Cerebellar cortex (tissue), 1 donor: ENCODE results near the gene LAMA3.
A peak's percentile ranks its signal among the peaks of the same experiment; 100 is the strongest.

Experiments
- DNase-seq: peaks from one replicate; pipeline ENCODE4 v3.0.0-alpha.2; 2015; ENCODE audit warnings: low spot score

LAMA3 gene

DNA sequence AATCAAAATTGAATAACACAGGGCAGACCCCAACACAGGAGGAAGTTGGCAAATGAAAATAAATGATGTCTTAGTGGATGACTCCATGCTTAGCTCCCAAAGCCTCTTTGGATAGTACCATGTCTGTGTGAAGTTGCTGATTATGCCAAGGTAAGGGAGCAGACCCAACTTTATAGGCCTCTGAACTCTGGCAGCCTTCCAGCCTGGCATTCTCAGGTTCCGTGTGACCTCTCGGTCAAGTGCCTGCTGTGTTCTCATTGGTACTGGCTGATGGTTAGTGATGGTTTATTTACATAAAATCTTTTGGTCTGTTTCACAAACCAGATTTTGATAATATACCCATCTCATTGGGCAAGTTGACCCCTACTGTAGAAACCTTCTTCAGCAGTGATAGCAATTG is 213.1 kb downstream of the LAMA3 start:
- no peak for DNase-seq

DNA sequence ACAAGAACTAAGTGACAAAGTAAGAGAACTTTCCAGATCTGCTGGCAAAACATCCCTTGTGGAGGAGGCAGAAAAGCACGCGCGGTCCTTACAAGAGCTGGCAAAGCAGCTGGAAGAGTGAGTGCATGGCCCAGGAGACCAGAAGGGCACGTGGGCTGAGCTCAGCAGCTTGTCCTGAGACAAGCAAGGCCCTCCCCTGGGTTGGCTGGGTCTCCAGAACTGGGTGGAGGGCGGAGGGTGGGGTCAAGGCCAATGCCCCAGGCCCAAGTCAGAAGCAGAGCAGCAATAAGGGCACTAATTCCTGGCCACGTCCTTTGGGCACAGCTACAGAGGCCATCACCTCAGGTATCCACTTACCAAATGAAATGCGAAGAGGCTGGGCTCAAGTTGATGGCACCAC is 214.7 kb downstream of the LAMA3 start:
- DNase-seq: no peak

DNA sequence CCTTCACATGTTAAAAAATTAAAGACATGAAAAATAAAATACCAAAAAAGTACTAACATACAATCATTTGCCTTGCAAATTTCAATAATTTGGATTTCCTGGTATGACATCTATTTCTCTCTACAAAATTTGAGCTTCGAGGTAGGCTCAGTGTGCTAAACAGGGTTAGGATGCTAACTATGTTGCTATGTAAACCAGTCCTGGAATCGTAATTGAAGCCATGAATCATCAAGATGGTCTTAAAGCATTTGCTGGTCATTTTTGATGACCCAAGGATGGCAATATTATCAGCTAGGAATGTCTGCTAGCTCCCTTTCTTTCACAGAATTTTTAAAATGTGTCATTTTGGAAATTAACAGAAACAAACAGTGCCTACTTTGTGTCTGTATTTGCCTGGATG is 217.4 kb downstream of the LAMA3 start:
- no peak for DNase-seq

DNA sequence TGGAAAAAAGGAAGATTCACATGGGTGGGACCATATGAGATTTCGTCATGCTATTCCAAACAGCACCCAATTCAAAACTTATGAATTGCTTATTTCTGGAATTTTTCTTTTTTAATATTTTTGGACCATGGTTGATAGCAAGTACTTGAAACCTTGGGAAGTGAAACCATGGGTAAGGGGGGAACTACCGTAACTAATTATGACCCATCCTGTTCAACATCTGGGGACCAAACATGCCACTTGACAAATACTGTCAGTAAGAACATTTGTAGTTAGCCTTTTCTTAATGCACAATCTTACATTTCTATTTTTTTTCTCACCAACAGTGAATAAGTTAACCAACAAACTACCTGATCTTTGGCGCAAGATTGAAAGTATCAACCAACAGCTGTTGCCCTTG is 219.6 kb downstream of the LAMA3 start:
- no peak for DNase-seq

DNA sequence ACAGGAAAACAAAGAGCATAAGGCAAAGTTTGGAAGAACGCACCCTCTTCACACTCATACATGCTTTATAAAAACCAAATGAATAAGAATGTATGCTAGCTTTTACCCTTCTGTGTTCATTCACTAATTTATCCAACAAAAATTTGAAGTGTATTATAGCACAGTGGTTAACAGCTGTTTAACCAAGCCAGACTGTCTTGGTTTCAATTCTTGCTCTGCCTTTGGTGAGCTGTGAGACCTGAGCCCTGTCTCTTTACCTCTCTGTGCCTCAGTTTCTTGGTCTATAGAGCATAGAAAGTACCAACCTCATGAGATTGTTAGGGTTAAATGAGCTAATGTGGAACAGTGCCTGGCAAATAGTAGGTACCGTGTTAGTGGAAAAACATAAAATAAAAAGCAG is 220.8 kb downstream of the LAMA3 start:
- no peak for DNase-seq

DNA sequence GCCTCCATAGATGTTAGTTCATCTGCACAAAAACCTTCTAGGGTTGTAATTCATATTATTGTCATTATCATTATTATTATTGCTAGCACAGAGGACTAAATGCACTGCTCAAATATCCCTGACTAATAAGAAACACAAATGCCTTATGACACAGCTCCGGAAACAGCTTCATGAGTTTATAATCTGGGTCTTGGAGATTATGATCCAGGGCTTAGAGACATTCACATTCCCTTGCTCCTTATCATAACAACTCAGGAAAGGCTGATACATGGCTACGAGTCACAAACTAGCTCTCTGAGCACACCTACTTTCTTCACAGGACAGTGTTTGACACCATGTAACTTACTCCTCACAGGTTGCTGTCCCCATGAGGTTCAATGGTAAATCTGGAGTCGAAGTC is 223.1 kb downstream of the LAMA3 start:
- DNase-seq: no peak

DNA sequence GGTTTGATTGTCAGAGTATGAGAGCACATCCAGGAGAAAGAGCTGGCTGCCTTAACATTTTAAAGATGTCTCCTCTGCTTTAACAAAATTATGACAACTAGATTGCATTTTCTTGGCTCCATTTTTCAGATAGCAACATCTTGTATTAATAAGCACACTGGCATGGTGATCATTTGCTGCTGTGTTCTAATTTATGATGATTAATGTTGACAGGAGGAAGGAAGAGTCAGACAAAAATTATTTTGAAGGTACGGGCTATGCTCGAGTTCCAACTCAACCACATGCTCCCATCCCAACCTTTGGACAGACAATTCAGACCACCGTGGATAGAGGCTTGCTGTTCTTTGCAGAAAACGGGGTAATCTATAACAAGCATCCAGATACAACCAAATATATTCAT is 227.1 kb downstream of the LAMA3 start:
- no peak for DNase-seq

DNA sequence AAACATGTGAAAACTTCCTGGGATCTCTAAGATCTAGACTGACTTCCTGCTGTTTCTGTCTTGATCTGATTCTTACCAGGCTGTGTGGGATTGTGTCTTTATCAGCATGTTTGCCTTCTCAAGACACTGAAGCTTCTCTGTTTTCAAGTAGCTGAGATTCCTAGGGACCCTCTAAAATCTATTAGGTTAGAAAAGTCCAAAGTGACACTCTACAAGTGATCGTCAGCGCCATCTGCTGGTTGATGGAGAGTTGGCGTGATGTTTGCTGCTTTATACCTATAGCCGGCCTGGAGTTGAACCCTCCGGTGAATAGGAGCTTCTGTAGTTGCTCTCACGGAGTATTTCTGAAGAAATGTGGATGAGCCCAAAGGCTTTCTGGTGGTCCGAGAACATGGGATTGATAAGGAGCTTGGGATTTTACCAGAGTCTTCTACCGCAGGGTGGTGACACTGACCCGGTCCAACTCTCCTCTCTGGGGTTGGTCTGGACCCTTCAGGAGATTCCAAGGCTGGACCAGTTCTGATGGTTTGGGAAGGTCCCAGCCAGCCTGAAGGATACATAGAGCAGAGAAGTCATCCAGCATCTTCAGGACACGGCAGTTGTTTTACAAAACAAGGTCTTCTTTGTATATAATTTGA is 229.3 kb downstream of the LAMA3 start:
- DNase-seq: peak; percentile 60

DNA sequence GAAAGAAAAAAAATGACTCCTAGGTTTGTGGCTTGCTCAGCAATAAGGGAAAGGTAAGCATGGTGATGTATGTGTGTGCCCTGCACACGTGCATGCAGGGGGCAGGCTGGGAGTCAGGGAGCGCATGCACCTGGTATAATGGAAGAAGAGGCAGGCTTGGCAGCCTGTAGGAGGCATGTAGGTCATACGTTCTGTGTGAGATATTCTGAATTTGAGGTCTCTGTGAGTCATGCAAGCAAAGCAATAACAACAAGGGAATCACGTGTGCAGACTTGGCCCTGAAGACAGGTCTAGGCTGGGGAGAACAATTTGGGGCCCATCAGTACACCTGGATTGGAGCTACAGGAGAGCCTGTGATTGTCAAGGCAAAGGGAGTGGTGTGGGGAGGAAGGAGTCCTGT is 230.8 kb downstream of the LAMA3 start:
- no peak for DNase-seq

DNA sequence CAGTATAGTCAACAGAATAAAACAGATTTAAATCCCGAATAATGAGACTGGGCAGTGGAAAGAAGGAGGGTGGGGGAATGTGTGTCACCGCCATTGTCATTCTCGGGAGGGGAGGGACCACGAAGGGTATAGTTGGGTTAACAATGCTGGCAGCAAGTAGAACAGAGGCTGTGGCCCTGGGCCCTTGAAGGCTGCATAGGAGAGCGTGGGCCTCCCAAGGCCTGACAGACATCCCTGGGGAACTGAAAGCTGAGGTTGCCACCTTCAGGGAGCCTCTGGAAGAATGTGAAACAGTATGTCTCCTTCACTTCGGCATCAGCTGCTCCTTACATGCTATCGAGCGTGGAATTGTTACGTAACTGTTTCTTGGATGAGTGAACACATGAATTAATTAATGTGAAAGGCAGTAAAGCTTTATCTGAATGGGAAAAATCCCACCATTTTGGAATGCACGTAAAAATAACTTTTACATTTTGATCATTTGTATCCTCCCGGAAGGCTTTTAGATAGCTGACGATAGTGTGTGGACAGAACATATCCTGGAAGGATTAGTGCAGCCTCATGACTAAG is 232.5 kb downstream of the LAMA3 start:
- DNase-seq: no peak

DNA sequence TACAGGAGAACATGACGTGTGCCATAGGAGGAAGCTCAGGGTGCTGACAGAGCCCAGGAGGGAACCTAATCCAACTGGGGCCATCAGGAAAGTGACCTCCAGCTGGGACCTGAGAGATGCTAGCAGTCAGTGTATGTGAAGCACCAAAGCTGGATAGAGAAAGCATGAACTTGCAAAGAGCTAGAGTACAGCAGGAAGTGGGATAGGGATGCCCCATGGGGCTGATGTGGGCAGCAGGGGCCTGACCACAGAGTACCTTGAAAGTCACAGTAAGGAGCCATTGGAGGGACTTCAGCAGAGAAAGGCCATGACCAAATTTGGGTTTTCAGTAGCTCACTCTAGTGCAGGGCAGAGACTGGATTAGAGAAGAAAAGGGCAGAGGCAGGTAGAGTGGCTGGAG is 233.7 kb downstream of the LAMA3 start:
- DNase-seq: no peak

DNA sequence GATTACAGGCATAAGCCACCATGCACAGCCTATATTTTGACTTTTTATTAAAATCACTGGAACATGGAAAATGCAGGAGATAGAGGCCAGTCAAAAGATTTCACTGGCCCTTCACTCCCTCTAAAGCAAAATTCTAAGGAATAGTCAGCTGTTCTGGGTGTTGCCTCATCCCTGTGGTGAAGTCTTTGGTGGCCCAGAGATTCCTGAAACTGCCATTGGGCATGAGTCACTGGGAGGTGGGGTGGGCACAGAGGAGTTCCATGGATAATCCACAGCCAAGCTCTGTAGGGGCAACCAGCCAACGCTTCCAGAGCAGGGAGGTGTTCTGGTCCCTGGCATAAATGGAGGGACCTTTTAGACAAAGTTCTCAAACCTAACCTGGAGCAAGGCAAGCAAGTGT is 235.6 kb downstream of the LAMA3 start:
- DNase-seq: no peak

DNA sequence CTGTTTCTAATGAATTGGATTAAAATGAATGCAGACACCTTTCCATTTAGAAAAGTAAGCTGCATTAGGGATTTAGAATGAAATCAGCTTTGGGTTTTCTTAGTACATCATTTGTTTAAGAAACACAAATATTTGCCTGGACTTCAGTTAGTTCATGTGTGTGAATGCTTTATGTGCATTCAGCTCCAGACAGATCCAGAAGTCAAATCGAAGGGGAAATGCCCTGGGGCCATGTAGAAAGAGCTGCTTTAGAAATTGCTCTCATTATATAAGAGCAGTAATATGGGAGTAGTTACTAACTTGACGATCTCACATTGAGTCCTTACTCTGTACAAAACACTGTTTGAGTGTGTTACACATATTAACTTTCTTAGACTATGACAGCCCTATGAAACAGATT is 237.3 kb downstream of the LAMA3 start:
- DNase-seq: no peak

DNA sequence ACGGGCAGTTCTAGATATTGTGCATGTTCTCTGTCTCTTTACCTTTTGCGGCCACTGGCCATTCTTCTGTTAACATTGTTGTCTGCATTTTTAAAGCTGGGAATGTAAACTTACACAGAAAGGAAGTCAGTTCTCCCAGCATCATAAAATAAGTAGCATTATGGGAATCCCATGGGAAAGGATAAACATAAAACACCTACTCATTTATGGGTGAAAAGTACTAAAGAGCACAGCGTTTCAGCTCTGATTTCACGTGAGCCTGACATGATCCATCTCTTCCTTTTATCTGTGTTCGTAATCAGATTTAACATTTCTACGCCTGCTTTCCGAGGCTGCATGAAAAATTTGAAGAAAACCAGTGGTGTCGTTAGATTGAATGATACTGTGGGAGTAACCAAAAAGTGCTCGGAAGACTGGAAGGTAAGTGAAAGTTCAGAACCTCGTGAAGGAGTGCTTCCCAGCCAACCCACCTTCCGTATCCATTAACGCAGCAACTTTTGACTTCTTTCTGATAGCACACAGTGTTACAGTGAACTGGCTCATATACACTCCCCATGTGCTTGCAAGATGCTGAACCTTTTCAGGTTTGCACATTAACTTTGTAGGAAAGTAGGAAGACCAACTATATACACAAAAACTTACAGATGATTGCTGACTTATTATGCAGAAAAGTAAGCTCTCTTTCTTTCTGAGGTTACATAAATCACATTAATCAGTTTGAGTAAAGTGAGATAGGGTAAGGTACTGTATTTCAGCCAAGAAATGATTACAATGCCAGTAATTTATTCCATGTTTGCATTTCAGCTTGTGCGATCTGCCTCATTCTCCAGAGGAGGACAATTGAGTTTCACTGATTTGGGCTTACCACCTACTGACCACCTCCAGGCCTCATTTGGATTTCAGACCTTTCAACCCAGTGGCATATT is 238.8 kb downstream of the LAMA3 start:
- DNase-seq: no peak

DNA sequence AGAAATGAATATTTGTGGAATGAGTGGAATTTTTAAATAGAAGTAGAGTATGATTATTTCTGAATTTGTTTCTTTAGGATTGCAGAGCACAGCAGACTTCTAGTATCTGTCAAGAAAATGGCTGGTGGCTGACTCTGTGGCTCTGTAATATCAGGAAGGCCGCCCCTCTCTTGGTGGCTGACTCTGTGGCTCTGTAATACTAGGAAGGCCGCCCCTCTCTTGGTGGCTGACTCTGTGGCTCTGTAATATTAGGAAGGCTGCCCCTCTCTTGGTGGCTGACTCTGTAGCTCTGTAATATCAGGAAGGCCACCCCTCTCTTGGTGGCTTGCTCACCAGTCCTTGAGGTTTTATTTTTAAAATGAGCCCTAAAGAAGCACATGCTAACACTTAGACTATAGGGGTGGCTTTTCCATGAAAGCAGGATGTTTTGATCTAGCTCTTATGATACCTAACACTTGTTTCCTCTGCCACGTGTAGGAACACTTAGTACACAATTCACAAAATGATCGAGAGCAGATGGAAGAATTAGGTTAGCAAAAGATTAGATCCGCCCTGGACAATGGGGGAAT is 240.2 kb downstream of the LAMA3 start:
- DNase-seq: no peak

DNA sequence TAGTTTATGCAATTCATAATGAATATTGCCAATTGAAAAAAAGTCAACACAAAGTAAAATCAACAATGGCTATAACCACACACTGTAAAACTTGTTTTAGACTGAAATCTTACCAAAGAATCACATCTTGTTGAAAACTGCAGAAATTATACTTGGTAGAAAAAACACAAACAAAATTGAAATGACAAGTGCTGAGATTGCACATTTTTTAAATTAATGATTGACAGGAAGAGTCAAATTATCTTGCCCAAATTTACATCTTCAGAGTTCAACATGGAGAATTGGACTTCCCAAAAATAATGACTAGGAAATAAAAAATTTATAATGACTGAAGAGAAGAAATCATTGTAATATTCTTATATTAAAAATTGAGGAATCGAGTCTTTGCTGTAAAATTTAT is 240.7 kb downstream of the LAMA3 start:
- no peak for DNase-seq

DNA sequence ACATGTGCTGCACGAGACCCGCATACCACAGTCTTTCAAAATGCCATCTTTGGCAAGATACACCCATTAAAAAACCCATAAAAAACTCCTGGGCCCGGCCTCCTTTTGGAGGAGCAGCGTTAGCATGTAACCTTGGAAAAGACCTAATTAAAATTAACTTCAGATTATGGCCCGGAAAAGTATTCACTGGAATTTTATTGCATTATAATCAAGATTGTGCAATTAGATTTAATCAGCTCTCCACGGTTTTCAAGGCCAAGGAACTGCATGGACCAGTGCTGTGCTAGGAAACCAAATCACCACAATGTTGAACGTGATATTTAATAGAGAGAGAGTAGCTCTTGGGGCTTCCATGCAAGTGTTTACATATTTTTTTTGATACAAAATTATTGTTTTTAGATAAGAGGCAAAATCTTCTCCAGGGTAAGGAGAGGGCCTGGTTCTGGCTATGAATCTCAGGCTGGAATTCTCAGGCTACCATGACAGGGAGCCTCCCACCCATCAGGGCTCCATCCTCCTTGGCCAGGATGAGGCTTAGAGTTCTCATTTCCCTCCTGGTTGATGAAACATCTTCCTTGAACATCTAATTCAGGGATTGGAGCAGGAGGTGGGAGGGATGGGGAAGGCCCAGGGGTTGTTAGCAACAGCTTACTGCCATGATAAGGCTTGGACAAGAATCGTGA is 243.3 kb downstream of the LAMA3 start:
- DNase-seq: no peak

DNA sequence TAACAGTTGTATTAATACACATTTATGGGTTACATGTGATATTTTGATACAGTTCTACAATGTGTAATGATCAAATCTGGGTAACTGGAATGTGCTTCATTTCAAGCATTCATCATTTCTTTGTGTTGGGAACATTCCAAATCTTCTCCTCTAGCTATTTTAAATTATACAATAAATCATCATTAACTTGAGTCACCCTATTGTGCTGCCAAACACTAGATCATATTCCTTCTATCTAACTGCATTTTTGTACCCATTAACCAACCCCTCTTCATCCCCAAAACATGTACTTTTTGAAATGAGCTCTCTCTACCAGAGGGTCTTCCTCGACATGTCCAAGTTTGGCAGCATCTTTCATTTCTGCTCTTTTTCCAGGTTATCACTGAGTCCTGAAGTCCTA is 244.2 kb downstream of the LAMA3 start:
- DNase-seq: no peak

DNA sequence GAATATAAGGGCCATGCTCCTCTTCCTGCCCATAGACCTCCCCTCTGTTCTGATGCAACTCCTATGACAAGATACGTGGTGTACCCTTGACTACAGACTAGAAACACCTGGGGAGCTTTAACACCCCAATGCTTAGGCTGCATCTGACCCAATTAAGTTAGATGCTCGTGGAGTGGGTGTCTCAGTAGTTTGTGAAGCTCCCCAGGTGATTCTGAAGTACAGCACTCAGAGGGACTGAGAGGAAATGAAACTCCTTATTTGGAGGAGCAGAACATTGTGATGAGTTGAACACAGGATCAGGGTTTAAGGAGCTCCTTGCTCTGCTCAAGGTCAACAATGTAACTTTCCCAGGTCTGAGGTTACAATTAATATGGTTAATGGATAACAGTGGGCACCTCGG is 245.0 kb downstream of the LAMA3 start:
- no peak for DNase-seq

DNA sequence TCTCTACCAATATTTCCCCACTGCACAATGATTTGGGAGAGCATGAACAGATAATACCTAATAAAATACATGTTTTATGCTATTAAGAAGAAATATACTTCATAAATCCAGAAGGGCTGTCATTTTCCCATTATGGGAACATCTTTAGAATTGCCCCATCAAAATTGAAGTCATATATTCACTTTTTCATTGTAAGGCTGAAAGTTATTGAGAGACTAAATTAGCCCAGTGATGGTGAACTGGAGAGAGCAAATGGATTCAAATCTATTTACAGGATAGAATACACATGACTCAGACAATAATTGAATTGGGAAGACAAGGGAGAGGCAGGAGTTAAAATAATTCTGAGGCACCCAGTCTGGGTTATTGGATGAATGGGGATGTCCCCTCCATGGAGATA is 245.6 kb downstream of the LAMA3 start:
- no peak for DNase-seq

DNA sequence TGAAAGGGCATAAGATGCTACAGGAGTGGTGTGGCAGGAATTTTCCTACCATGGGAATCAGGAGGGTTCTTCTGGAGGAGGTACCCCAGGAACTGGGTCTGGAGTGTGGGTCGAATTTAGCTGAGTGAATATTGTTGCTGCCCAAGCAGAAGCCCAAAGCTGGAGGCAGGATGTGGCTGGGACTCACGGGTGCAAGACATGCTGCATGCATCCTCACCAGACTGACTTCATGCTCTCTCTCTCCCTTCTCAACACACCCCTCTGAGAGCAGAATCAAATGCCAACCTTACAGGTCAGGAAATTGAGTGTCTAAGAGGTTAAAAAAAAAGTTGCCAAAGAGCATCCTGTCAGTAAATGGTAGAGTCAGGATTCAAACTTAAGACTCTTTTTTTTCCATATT is 246.6 kb downstream of the LAMA3 start:
- DNase-seq: no peak

DNA sequence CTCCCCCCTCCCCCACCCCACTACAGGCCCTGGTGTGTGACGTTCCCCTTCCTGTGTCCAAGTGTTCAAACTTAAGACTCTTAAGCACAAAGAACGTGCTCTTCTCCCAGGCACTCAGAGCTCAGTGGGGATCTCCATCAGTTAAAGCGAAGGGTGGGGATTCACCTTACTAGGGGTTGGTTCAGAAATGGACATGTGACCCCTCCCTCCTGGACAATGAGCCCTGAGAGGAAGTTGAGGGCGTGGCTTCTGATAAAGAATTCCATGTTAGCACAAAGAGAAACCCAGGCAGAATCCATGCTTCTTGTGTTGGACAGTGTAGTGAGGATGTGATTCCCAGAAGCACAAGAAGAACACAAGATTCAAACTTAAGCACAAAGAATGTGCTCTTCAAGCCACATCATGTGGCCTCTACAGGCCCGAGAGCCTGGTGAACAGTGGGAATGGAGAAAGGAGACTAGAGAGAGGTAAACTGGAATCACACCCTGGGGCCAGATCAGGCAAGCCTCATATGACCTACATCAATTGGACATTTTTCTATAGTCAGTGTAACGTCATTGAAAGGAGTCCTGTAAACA is 247.2 kb downstream of the LAMA3 start:
- DNase-seq: no peak
